ENCODE measurements around the gene ARNT2. TPM values are rescaled to one million over a fixed set of nuclear protein-coding genes. Genes with fewer than 3 reads are reported as not detected.
"Not testable (repeated sequence)": the region's sequence is repeated elsewhere in the genome, so short reads cannot be mapped to it uniquely, and the experiment has no call there.

The ARNT2 gene
- total RNA-seq, 1 donor from 2014 or later = 3.6 TPM

DNA sequence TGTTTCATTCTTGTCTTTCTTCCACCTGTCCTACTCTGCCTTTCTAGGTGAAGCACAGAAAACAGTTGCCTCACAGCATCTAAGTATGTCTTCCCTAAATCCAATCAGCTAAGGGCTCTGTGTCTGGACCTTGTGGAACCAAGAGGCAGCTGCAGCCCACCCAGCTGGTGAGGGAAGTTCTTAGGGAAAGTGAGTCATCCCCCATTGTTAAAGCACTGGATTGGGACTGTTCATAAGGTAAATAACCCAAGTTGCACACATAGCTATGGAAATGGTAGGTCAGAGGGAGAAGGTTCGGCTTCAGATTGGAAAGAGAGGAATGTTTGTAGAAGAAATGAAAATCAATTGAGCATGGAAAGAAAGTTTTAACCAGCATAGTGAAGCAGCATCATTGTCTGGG is 18.0 kb upstream of the ARNT2 start:
- Histone ChIP-seq H3K36me3 (no peaks in the 10 kb centered on the region), H3K4me3 (no peak overlapping the region), H3K27me3 (ENCODE audit: low read depth) (peaks cover 9% of the 10 kb centered on the region), H3K4me1 (no peaks in the 10 kb centered on the region), H3K27ac (replicated peaks) (no peak overlapping the region), H3K9me3 (replicated peaks) (peaks cover 5% of the 10 kb centered on the region)
- no peak for DNase-seq
- intact Hi-C loops (cut with micrococcal nuclease) = no loop called here
- TF ChIP-seq, protein P1, sequence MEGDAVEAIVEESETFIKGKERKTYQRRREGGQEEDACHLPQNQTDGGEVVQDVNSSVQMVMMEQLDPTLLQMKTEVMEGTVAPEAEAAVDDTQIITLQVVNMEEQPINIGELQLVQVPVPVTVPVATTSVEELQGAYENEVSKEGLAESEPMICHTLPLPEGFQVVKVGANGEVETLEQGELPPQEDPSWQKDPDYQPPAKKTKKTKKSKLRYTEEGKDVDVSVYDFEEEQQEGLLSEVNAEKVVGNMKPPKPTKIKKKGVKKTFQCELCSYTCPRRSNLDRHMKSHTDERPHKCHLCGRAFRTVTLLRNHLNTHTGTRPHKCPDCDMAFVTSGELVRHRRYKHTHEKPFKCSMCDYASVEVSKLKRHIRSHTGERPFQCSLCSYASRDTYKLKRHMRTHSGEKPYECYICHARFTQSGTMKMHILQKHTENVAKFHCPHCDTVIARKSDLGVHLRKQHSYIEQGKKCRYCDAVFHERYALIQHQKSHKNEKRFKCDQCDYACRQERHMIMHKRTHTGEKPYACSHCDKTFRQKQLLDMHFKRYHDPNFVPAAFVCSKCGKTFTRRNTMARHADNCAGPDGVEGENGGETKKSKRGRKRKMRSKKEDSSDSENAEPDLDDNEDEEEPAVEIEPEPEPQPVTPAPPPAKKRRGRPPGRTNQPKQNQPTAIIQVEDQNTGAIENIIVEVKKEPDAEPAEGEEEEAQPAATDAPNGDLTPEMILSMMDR (IDR thresholded peaks at IDR 0.05; ENCODE audit: borderline replicate concordance) = no peak

DNA sequence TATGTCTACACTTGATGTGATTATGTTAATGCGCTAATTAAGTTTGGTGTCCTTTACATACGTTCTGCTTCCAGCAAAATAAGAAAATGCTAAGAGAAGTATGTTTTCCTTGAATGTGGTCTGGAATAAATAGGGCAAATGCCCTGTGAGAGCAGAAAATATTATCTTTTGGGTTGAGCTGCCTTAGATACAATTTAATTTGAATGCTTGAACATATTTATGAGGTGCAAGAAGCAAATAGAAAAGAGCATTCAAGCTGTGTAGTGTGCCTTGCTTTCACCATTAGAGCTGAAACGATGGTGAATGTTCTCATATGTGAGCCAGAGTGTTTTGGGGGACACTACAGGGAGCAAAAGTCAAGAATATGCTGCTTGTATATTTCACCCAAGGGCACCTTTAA is 15.9 kb upstream of the ARNT2 start:
- TF ChIP-seq, protein P1 (IDR thresholded peaks at IDR 0.05; ENCODE audit: borderline replicate concordance) = no peak
- H3K27me3 ChIP-seq (ENCODE audit: low read depth) = peaks cover 9% of the 10 kb centered on the region
- H3K9me3 ChIP-seq (replicated peaks) = peaks cover 5% of the 10 kb centered on the region
- H3K4me1 ChIP-seq = no peaks in the 10 kb centered on the region
- no peak for DNase-seq
- intact Hi-C loops (cut with micrococcal nuclease) = no loop called here
- H3K36me3 ChIP-seq = no peaks in the 10 kb centered on the region
- H3K4me3 ChIP-seq = no peak overlapping the region
- H3K27ac ChIP-seq (replicated peaks) = no peak overlapping the region

DNA sequence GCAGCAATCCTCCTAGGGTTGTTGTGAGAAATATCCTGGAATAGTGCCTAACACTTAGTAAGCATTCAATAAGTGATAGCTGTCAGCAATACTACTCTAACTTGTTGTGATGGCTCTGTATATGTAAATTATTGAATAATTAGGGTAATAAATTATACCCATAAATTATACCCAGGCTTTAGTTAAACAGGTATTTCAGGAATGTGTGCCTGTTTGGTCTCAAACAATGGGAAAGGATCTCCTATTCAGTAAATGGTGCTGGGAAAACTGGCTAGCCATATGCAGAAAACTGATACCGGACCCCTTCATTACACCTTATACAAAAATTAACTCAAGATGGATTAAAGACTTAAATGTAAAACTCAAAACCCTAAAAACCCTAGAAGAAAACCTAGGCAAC is 14.8 kb upstream of the ARNT2 start:
- H3K27me3 ChIP-seq (ENCODE audit: low read depth) = peaks cover 9% of the 10 kb centered on the region
- no peak overlapping the region for H3K27ac ChIP-seq (replicated peaks)
- TF ChIP-seq, protein P1 (IDR thresholded peaks at IDR 0.05; ENCODE audit: borderline replicate concordance) = no peak
- no peaks in the 10 kb centered on the region for H3K36me3 ChIP-seq
- intact Hi-C loops (cut with micrococcal nuclease) = no loop called here
- DNase-seq = no peak
- no peaks in the 10 kb centered on the region for H3K4me1 ChIP-seq
- peaks cover 5% of the 10 kb centered on the region for H3K9me3 ChIP-seq (replicated peaks)
- no peak overlapping the region for H3K4me3 ChIP-seq

DNA sequence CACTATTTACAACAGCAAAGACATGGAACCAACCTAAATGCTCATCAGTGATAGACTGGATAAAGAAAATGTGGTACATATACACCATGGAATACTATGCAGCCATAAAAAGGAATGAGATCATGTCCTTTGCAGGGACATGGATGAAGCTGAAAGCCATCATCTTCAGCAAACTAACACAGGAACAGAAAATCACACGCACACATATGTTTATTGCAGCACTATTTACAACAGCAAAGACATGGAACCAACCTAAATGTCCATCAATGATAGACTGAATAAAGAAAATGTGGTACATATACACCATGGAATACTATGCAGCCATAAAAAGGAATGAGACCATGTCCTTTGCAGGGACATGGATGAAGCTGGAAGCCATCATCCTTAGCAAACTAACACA is 13.2 kb upstream of the ARNT2 start:
- H3K27ac ChIP-seq (replicated peaks); H3K36me3 ChIP-seq; DNase-seq; H3K4me1 ChIP-seq; H3K9me3 ChIP-seq (replicated peaks); H3K4me3 ChIP-seq; intact Hi-C loops (cut with micrococcal nuclease): not testable (repeated sequence)
- peaks cover 16% of the 10 kb centered on the region for H3K27me3 ChIP-seq (ENCODE audit: low read depth)

DNA sequence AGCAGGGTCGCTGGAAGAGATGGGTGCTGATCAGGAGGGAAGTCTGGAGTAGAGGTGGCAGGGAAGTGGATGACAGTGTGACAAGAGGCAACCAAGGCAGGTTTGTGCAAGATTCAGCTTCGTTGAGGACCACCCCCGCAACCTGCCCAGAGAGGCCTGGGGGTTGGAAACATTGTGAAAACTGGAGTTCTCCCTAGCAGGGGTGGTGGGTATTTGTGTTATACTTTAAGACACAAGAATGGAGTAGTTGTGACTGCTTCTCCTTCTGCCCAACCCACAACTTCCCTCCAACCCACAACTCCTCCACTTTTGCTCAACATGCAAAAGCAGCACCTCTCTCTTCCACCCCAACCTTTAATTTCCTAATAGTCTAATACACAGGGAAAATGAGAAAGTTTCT is 8.6 kb upstream of the ARNT2 start:
- H3K4me3 ChIP-seq = no peak overlapping the region

DNA sequence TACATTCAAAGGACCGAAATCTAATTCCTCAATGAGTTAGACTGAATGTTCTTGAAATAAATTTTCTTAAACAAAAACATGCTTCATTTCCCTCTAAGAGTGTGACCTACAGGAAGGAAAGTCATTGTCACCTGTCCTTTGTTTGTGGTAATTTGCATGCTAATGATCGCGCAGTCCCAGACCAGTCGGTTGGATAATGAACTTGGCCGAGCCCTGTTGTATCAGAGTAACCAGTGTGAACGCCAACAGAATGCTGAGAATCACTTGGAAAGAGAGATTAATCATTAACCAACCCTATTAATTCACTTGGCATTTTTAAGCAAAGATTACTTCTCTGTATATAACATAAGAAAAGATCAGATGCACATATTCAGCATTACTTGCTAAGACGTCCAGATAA is 8.1 kb upstream of the ARNT2 start:
- H3K27me3 ChIP-seq (ENCODE audit: low read depth) = peaks cover 43% of the 10 kb centered on the region
- intact Hi-C loops (cut with micrococcal nuclease) = no loop called here
- no peaks in the 10 kb centered on the region for H3K4me1 ChIP-seq
- no peak overlapping the region for H3K4me3 ChIP-seq
- no peak for DNase-seq
- TF ChIP-seq, protein P1 (IDR thresholded peaks at IDR 0.05; ENCODE audit: borderline replicate concordance) = no peak
- H3K36me3 ChIP-seq = no peaks in the 10 kb centered on the region
- H3K9me3 ChIP-seq (replicated peaks) = no peaks in the 10 kb centered on the region
- no peak overlapping the region for H3K27ac ChIP-seq (replicated peaks)

More for the DNA sequence above, 8.6 kb upstream of the ARNT2 start:
- Histone ChIP-seq H3K4me1 (no peaks in the 10 kb centered on the region), H3K36me3 (no peaks in the 10 kb centered on the region), H3K9me3 (replicated peaks) (peaks cover 4% of the 10 kb centered on the region), H3K27me3 (ENCODE audit: low read depth) (peaks cover 43% of the 10 kb centered on the region), H3K27ac (replicated peaks) (no peak overlapping the region)
- no peak for DNase-seq
- intact Hi-C loops (cut with micrococcal nuclease) = no loop called here
- TF ChIP-seq, protein P1 (IDR thresholded peaks at IDR 0.05; ENCODE audit: borderline replicate concordance) = no peak

Measured in left ventricle myocardium inferior (tissue), 1 donor.